Cerebellar cortex (tissue), 1 donor: ENCODE results near the gene MICAL2.

ENCODE experiments used
- DNase-seq: peaks from one replicate; pipeline ENCODE4 v3.0.0-alpha.2; 2015; ENCODE audit warnings: low spot score

MICAL2 gene

GRCh38 chr11:12246147-12246546, 135.8 kb downstream of the MICAL2 start:
- no peak for DNase-seq

GRCh38 chr11:12246989-12247388, 136.6 kb downstream of the MICAL2 start:
- no peak for DNase-seq

- no peak for DNase-seq
These were observed 137.3 kb downstream of the MICAL2 start for GRCh38 chr11:12247543-12248254.

GRCh38 chr11:12248330-12248729, 137.9 kb downstream of the MICAL2 start:
- no peak for DNase-seq

- peak; percentile 97 for DNase-seq
These were observed 139.3 kb downstream of the MICAL2 start for GRCh38 chr11:12249590-12250260.

GRCh38 chr11:12251666-12252560, 141.5 kb downstream of the MICAL2 start:
- no peak for DNase-seq

- no peak for DNase-seq
These were observed 143.5 kb downstream of the MICAL2 start for GRCh38 chr11:12253843-12254281.

GRCh38 chr11:12258451-12258850, 148.1 kb downstream of the MICAL2 start:
- no peak for DNase-seq

GRCh38 chr11:12259956-12260355, 149.6 kb downstream of the MICAL2 start:
- no peak for DNase-seq

GRCh38 chr11:12260731-12261521, 150.5 kb downstream of the MICAL2 start:
- no peak for DNase-seq

GRCh38 chr11:12261551-12261950, 151.2 kb downstream of the MICAL2 start:
- DNase-seq, result no peak

GRCh38 chr11:12263141-12263693, 152.8 kb downstream of the MICAL2 start:
- DNase-seq, result no peak

- no peak for DNase-seq
These were observed 154.0 kb downstream of the MICAL2 start for GRCh38 chr11:12264361-12264760.

- DNase-seq, result no peak
These were observed 155.7 kb downstream of the MICAL2 start for GRCh38 chr11:12266132-12266531.

- peak; percentile 52 for DNase-seq
These were observed 156.6 kb downstream of the MICAL2 start for GRCh38 chr11:12266943-12267342.

GRCh38 chr11:12267921-12268320, 157.5 kb downstream of the MICAL2 start:
- no peak for DNase-seq

GRCh38 chr11:12269104-12269441, 158.7 kb downstream of the MICAL2 start:
- DNase-seq, result no peak

- peak; percentile 82 for DNase-seq
These were observed 159.2 kb downstream of the MICAL2 start for GRCh38 chr11:12269446-12270214.

GRCh38 chr11:12270215-12270797, 159.9 kb downstream of the MICAL2 start:
- DNase-seq, result no peak

GRCh38 chr11:12270817-12271216, 160.4 kb downstream of the MICAL2 start:
- DNase-seq, result no peak
